HEK293T (cell line): ENCODE measurements around the gene PCGF3.

ENCODE experiments used
- CTCF ChIA-PET: fragments of 350-600 bp; formaldehyde crosslinking; extraction: SDS; loops from one replicate; lab custom pipeline; 2021; ENCODE audit warnings: antibody characterized with exemption, inconsistent platforms; lab: Yijun Ruan, JAX
- POLR2A ChIA-PET: fragments of 350-600 bp; formaldehyde crosslinking; extraction: SDS; loops from one replicate; lab custom pipeline; 2020; ENCODE audit warnings: antibody characterized with exemption, inconsistent platforms; lab: Yijun Ruan, JAX
- DNase-seq: peaks from one replicate; pipeline ENCODE4 v3.0.0; 2012; ENCODE audit warnings: mixed read lengths; ENCODE audit errors: extremely low spot score
- ARNT ChIP-seq: fragments of 450-650 bp; IDR thresholded peaks from 2 replicates; pipeline ENCODE4 v1.6.1; 2017; ENCODE audit warnings: mild to moderate bottlenecking
- BHLHE40 ChIP-seq: fragments of 450-650 bp; IDR thresholded peaks from 2 replicates; pipeline ENCODE4 v1.6.1; 2016; ENCODE audit warnings: mild to moderate bottlenecking, moderate library complexity, borderline replicate concordance
- CTBP1 ChIP-seq: fragments of 450-650 bp; IDR thresholded peaks from 2 replicates; pipeline ENCODE4 v1.6.1; 2016; ENCODE audit warnings: borderline replicate concordance
- ELF4 ChIP-seq: fragments of 450-650 bp; IDR thresholded peaks from 2 replicates; pipeline ENCODE4 v1.6.1; 2017; ENCODE audit warnings: antibody characterized with exemption
- FOXA1 ChIP-seq: fragments of 450-650 bp; IDR thresholded peaks from 2 replicates; pipeline ENCODE4 v1.6.1; 2016; ENCODE audit warnings: mild to moderate bottlenecking
- FOXK2 ChIP-seq: fragments of 450-650 bp; IDR thresholded peaks from 2 replicates; pipeline ENCODE4 v1.6.1; 2016; ENCODE audit warnings: mild to moderate bottlenecking
- FOXM1 ChIP-seq: fragments of 450-650 bp; IDR thresholded peaks from 2 replicates; pipeline ENCODE4 v1.6.1; 2017; ENCODE audit warnings: mild to moderate bottlenecking, borderline replicate concordance
- HDGF ChIP-seq: fragments of 450-650 bp; IDR thresholded peaks from 2 replicates; pipeline ENCODE4 v1.6.1; 2017; ENCODE audit warnings: antibody characterized with exemption, borderline replicate concordance
- L3MBTL2 ChIP-seq: fragments of 450-650 bp; conservative IDR thresholded peaks from 2 replicates; pipeline ENCODE4 v1.6.1; 2016; ENCODE audit warnings: mild to moderate bottlenecking
- LEF1 ChIP-seq: fragments of 450-650 bp; IDR thresholded peaks from 2 replicates; pipeline ENCODE4 v1.6.1; 2017; ENCODE audit warnings: mild to moderate bottlenecking, borderline replicate concordance
- NFRKB ChIP-seq: fragments of 450-650 bp; IDR thresholded peaks from 2 replicates; pipeline ENCODE4 v1.6.1; 2016; ENCODE audit warnings: mild to moderate bottlenecking, moderate library complexity
- SP1 ChIP-seq: fragments of 450-650 bp; IDR thresholded peaks from 2 replicates; pipeline ENCODE4 v1.6.1; 2017
- SUZ12 ChIP-seq: fragments of 450-650 bp; IDR thresholded peaks from 2 replicates; pipeline ENCODE4 v1.6.1; 2016; ENCODE audit warnings: mild to moderate bottlenecking
- TARDBP ChIP-seq: fragments of 450-650 bp; IDR thresholded peaks from 2 replicates; pipeline ENCODE4 v1.6.1; 2016
- ZNF384 ChIP-seq: fragments of 450-650 bp; IDR thresholded peaks from 2 replicates; pipeline ENCODE4 v1.6.1; 2016
- TF ChIP-seq, protein P1 (sequence below): fragments of 450-650 bp; IDR thresholded peaks from 2 replicates; pipeline ENCODE4 v1.6.1; 2016

The PCGF3 gene

DNA sequence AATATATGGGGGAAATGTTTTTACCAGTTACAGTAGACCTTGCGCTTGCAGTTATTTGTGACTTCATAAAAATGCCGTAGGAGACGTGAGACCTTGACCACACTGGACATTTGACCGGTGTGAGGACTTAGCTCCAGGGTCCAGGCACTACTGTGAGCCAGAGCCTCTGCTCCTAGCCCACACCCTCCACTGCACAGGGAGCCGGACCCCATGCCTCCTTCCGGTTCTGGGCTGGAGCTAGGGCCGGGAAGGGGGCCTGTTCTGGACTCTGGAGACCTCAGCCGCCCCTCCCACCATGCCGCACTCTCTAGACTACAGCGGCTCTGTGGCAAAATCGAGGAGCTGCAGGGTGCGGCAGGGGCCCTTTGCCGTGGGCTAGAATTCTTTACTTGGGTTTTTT lies 5.3 kb downstream of the PCGF3 start:
- DNase-seq: no peak
- ChIA-PET POLR2A (no interaction called here), CTCF (no interaction called here)
- TF ChIP-seq L3MBTL2 (no peak), CTBP1 (no peak), NFRKB (no peak), HDGF (no peak), FOXM1 (no peak)

DNA sequence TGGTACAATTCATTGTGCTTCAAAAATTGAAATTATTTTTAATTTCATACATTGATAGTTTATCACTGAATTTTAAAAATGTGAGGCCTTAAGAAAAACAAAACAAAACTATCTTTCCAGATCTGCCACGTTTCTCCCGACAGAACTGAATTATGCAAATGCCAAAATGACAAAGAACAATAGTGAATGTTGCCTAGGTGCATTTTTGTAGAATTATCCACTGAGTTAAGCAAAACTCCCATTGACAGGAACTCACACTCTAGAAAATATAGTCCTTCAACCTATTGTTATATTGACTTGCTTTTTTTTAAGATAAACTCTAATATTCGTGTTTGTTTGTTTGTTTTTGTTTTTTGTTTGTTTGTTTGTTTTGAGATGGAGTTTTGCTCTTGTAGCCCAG lies 6.5 kb downstream of the PCGF3 start:
- ChIA-PET CTCF (no interaction called here), POLR2A (no interaction called here)
- TF ChIP-seq HDGF (no peak), FOXM1 (no peak), L3MBTL2 (no peak), LEF1 (no peak), TARDBP (no peak), ZNF384 (no peak), CTBP1 (no peak), BHLHE40 (no peak), SUZ12 (no peak), FOXK2 (no peak), NFRKB (no peak), ELF4 (no peak), FOXA1 (no peak), ARNT (no peak), SP1 (no peak)
- TF ChIP-seq, protein P1, sequence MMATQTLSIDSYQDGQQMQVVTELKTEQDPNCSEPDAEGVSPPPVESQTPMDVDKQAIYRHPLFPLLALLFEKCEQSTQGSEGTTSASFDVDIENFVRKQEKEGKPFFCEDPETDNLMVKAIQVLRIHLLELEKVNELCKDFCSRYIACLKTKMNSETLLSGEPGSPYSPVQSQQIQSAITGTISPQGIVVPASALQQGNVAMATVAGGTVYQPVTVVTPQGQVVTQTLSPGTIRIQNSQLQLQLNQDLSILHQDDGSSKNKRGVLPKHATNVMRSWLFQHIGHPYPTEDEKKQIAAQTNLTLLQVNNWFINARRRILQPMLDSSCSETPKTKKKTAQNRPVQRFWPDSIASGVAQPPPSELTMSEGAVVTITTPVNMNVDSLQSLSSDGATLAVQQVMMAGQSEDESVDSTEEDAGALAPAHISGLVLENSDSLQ: no peak
- DNase-seq: no peak

DNA sequence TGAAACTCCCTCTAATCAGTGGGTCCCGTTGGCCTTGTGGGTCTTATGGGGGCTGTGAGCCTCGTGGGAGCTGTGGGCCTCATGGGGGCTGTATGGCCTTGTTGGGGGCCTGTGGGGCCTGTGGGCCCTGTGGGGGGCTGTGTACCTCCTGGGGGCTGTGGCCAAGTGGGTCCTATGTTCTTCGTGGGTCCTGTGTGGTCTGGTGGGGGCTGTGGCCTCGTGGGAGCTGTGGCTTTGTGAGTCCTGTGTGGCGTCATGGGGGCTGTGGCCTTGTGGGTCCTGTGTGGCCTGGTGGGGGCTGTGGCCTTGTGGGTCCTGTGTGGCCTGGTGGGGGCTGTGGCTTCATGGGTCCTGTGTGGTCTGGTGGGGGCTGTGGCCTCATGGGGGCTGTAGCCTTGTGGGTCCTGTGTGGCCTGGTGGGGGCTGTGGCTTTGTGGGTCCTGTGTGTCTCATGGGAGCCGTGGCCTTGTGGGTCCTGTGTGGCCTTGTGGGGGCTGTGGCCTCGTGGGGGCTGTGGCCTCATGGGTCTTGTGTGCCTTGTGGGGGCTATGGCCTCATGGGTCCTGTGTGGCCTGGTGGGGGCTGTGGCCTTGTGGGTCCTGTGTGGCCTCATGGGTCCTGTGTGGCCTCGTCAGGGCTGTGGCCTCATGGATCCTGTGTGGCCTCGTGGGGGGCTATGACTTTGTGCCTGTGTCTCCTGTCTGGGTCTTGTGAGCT lies 7.4 kb downstream of the PCGF3 start:
- no peak for TF ChIP-seq LEF1
- TF ChIP-seq ARNT: no peak
- TF ChIP-seq NFRKB: no peak
- TF ChIP-seq HDGF: no peak
- TF ChIP-seq ZNF384: no peak
- no peak for TF ChIP-seq ELF4
- TF ChIP-seq FOXK2: no peak
- no peak for TF ChIP-seq SUZ12
- TF ChIP-seq BHLHE40: no peak
- no peak for TF ChIP-seq L3MBTL2
- no peak for TF ChIP-seq TARDBP
- no peak for TF ChIP-seq CTBP1
- no peak for TF ChIP-seq SP1
- POLR2A ChIA-PET: no interaction called here
- DNase-seq: no peak
- CTCF ChIA-PET: no interaction called here

DNA sequence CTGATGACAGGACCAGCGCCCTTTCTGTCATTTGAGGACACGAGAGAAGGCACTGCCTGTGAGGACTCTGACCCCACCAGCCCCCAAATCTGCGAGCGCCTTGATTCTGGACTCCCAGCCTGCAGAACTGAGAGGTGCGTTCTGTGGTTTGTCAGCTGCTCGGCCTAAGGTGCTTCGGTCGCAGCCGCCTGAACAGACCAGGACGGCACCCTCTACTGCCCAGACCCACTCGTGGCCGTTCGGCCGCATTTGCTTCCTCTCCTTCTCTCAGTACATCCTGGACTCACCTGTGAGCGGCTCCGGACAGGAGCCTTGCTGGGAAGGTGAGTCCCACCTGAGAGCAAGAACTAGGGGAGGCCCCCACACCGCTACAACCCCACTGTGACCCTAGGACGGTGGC lies 8.5 kb downstream of the PCGF3 start:
- ChIA-PET POLR2A (no interaction called here), CTCF (no interaction called here)
- TF ChIP-seq SP1: no peak
- no peak for TF ChIP-seq FOXM1
- TF ChIP-seq ZNF384: no peak
- no peak for TF ChIP-seq L3MBTL2
- TF ChIP-seq BHLHE40: no peak
- no peak for TF ChIP-seq ELF4
- no peak for TF ChIP-seq TARDBP
- TF ChIP-seq HDGF: no peak
- TF ChIP-seq ARNT: no peak
- TF ChIP-seq NFRKB: no peak
- no peak for DNase-seq

DNA sequence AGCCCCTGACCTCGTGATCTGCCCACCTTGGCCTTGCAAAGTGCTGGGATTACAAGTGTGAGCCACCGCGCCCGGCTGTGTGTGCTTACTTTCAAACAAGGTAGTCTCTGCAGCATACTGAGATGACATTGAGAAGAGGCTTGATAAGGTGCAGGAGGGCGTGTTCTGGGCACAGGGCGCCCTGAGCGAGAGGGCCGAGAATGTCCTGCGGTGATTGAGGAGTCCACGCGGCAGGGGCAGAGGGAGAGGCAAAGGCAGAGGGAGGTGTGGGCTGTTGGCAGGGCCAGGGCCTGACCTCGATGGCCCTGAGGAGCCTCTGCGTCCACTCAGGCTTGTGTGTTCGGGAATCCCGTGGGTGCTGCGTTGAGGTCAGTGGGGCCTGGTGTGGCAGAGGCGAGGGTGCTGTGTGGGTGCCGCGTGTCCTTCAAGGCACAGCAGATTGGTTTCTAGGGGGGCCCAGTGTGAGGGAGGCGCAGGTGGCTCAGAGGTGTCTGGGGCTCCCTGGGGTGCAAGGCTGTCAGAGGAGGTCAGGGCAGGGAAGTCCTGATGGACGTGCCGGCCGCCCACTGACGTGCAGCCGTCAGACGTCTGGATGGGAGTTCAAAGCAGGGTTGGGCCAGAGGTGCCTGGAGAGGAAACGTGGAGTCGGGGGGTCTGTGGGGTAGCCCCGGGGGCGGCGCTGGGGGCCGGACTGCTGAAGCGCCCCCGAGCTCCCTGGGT lies 12.1 kb downstream of the PCGF3 start:
- CTCF ChIA-PET: no interaction called here
- TF ChIP-seq SP1: no peak
- TF ChIP-seq FOXA1: no peak
- TF ChIP-seq SUZ12: no peak
- TF ChIP-seq ELF4: no peak
- TF ChIP-seq HDGF: no peak
- no peak for TF ChIP-seq L3MBTL2
- no peak for TF ChIP-seq FOXM1
- no peak for TF ChIP-seq BHLHE40
- no peak for TF ChIP-seq LEF1
- no peak for TF ChIP-seq TARDBP
- TF ChIP-seq FOXK2: no peak
- TF ChIP-seq CTBP1: no peak
- TF ChIP-seq NFRKB: no peak
- TF ChIP-seq, protein P1: no peak
- no peak for TF ChIP-seq ZNF384
- no peak for TF ChIP-seq ARNT
- POLR2A ChIA-PET: no interaction called here
- no peak for DNase-seq

DNA sequence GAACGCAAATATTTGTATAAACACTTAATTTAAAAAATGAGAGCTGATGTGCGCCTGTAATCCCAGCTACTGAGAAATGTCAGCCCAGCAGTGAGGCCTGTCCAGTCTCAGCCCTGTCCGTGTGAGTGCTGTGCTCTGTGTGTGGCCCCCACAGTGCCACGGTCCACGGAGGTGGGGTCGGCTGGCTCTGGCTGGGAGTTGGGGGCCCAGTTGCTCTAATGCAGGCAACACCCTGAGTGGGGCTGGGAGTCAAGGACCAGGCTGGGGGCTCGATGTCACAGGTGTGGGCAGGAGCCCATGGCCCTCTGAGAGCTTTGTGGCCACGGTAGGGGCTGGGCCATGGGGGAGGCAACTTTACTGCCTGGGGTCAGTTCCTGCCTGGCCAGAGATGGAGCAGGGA lies 12.8 kb downstream of the PCGF3 start:
- TF ChIP-seq ZNF384 (no peak), L3MBTL2 (no peak), HDGF (no peak), ARNT (no peak), SP1 (no peak), TARDBP (no peak), FOXA1 (no peak), ELF4 (no peak), SUZ12 (no peak), CTBP1 (no peak), FOXM1 (no peak), BHLHE40 (no peak), FOXK2 (no peak)
- TF ChIP-seq, protein P1: no peak
- ChIA-PET CTCF (no interaction called here), POLR2A (no interaction called here)
- no peak for DNase-seq
